DND-41 (cell line): ENCODE measurements around the gene RGMB.

Source experiments
- ATAC-seq: fragments of 200-7000 bp; cut with Tn5 transposase; 3 replicates; pipeline ENCODE4 v1.9.1; 2021; ENCODE audit warnings: low read depth; ENCODE audit not compliant: insufficient read depth
- DNase-seq: peaks from one replicate; pipeline ENCODE4 v3.0.0-alpha.2; 2020
- H2AFZ ChIP-seq: 2 replicates; pipeline ENCODE4 v1.6.0; 2012; ENCODE audit warnings: low read depth, low read length
- H3K27ac ChIP-seq: 2 replicates; pipeline ENCODE4 v1.5.1; 2012; ENCODE audit warnings: low read length, inconsistent platforms
- H3K27me3 ChIP-seq: fragments of 200-600 bp; sonication (generic); 2 replicates; pipeline ENCODE4 v1.6.0; 2012; ENCODE audit warnings: low read length, mild to moderate bottlenecking, inconsistent platforms; ENCODE audit not compliant: insufficient read depth, poor library complexity
- H3K36me3 ChIP-seq: 2 replicates; pipeline ENCODE4 v1.5.1; 2012; ENCODE audit warnings: low read length, inconsistent platforms; ENCODE audit not compliant: insufficient read depth
- H3K4me1 ChIP-seq: 2 replicates; pipeline ENCODE4 v1.5.1; 2012; ENCODE audit warnings: mild to moderate bottlenecking, low read length; ENCODE audit not compliant: insufficient read depth
- H3K4me2 ChIP-seq: 2 replicates; pipeline ENCODE4 v1.6.0; 2012; ENCODE audit warnings: mild to moderate bottlenecking, moderate library complexity, low read length, inconsistent platforms; ENCODE audit not compliant: insufficient read depth
- H3K4me3 ChIP-seq, 2 experiments: fragments of 200-600 bp in 1 of 2; shearing (Covaris generic) in 1 of 2; 2 replicates each; pipeline ENCODE4 v1.5.1; 2012 to 2016; ENCODE audit warnings: inconsistent platforms in 2 of 2, low read length in 2 of 2, mild to moderate bottlenecking in 2 of 2, low read depth in 1 of 2, moderate library complexity in 1 of 2
- H3K79me2 ChIP-seq: 2 replicates; pipeline ENCODE4 v1.6.0; 2012; ENCODE audit warnings: low read length, inconsistent platforms; ENCODE audit not compliant: insufficient read depth
- H3K9ac ChIP-seq: 2 replicates; pipeline ENCODE4 v1.6.0; 2012; ENCODE audit warnings: low read depth, mild to moderate bottlenecking, inconsistent platforms, low read length, moderate library complexity
- H3K9me3 ChIP-seq: 2 replicates; pipeline ENCODE4 v1.5.1; 2012; ENCODE audit warnings: low read length, moderate library complexity, mild to moderate bottlenecking, inconsistent platforms; ENCODE audit not compliant: insufficient read depth, severe bottlenecking
- H4K20me1 ChIP-seq: 2 replicates; pipeline ENCODE4 v1.6.0; 2012; ENCODE audit warnings: low read length; ENCODE audit not compliant: insufficient read depth
- CTCF ChIP-seq: IDR thresholded peaks from 2 replicates; pipeline ENCODE4 v1.5.1; 2012; ENCODE audit warnings: borderline replicate concordance, low read length, moderate library complexity, mild to moderate bottlenecking; ENCODE audit not compliant: poor library complexity, severe bottlenecking; ENCODE audit errors: extremely low read depth
- EZH2 ChIP-seq: IDR thresholded peaks from 3 replicates; pipeline ENCODE4 v1.6.1; 2012; ENCODE audit warnings: borderline replicate concordance, low read depth, mild to moderate bottlenecking, moderate library complexity, low read length, inconsistent platforms; ENCODE audit not compliant: severe bottlenecking

The RGMB gene

GRCh38 chr5:98807806-98808205, 34.3 kb downstream of the RGMB start:
- Histone ChIP-seq H3K9ac (no peak overlapping the region), H3K4me1 (no peaks in the 10 kb centered on the region), H3K4me3 (no peak overlapping the region), H3K4me2 (no peak overlapping the region), H2AFZ (no peak overlapping the region), H3K36me3 (no peaks in the 10 kb centered on the region), H3K27me3 (no peaks in the 10 kb centered on the region), H3K9me3 (peaks cover 6% of the 10 kb centered on the region), H3K27ac (no peak overlapping the region), H3K79me2 (no peaks in the 10 kb centered on the region), H4K20me1 (no peaks in the 10 kb centered on the region)
- ATAC-seq: no peak
- no peak for TF ChIP-seq CTCF
- no peak for DNase-seq

- Histone ChIP-seq H3K4me1 (no peaks in the 10 kb centered on the region), H2AFZ (no peak overlapping the region), H3K79me2 (no peaks in the 10 kb centered on the region), H3K9ac (no peak overlapping the region), H3K27me3 (no peaks in the 10 kb centered on the region), H3K4me2 (no peak overlapping the region), H3K27ac (no peak overlapping the region), H3K9me3 (peaks cover 5% of the 10 kb centered on the region), H3K36me3 (no peaks in the 10 kb centered on the region), H3K4me3 (no peak overlapping the region), H4K20me1 (no peaks in the 10 kb centered on the region)
- ATAC-seq (no peak), DNase-seq (no peak)
- TF ChIP-seq CTCF (no peak), EZH2 (no peak)
Measured at GRCh38 chr5:98810206-98810605, 36.7 kb downstream of the RGMB start.

- ATAC-seq (no peak), DNase-seq (no peak)
- Histone ChIP-seq H3K27me3 (no peaks in the 10 kb centered on the region), H2AFZ (no peak overlapping the region), H3K9ac (no peak overlapping the region), H3K4me3 (no peak overlapping the region), H3K4me1 (no peaks in the 10 kb centered on the region), H3K9me3 (no peaks in the 10 kb centered on the region), H3K4me2 (no peak overlapping the region), H3K79me2 (no peaks in the 10 kb centered on the region), H3K36me3 (no peaks in the 10 kb centered on the region), H3K27ac (no peak overlapping the region), H4K20me1 (no peaks in the 10 kb centered on the region)
- TF ChIP-seq EZH2 (no peak), CTCF (no peak)
Measured at GRCh38 chr5:98813755-98814154, 40.3 kb downstream of the RGMB start.

- Histone ChIP-seq H3K4me1 (no peaks in the 10 kb centered on the region), H3K9ac (no peak overlapping the region), H3K4me3 (no peak overlapping the region), H2AFZ (no peak overlapping the region), H4K20me1 (no peaks in the 10 kb centered on the region), H3K27me3 (no peaks in the 10 kb centered on the region), H3K27ac (no peak overlapping the region), H3K36me3 (no peaks in the 10 kb centered on the region), H3K79me2 (no peaks in the 10 kb centered on the region), H3K9me3 (no peaks in the 10 kb centered on the region), H3K4me2 (no peak overlapping the region)
- ATAC-seq (no peak), DNase-seq (no peak)
- TF ChIP-seq EZH2 (no peak), CTCF (no peak)
Measured at GRCh38 chr5:98816582-98817222, 43.2 kb downstream of the RGMB start.
